Chondrocyte (in vitro differentiated cells): ENCODE results near the gene USH2A. TPM values are rescaled to one million over a fixed set of nuclear protein-coding genes. Genes with fewer than 3 reads are reported as not detected.

ENCODE experiments used
- DNase-seq: peaks from one replicate; pipeline ENCODE4 v3.0.0; 2021; ENCODE audit warnings: mixed read lengths, low spot score
- H3K27ac Mint-ChIP-seq: one replicate; pipeline ENCODE4 v1.8.0; 2021; ENCODE audit warnings: mild to moderate bottlenecking, moderate library complexity, mixed read lengths; ENCODE audit not compliant: unreplicated experiment
- H3K27me3 Mint-ChIP-seq: 2 replicates; pipeline ENCODE4 v1.8.0; 2021; ENCODE audit warnings: low read depth, mixed read lengths
- H3K36me3 Mint-ChIP-seq: 2 replicates; pipeline ENCODE4 v1.8.0; 2021; ENCODE audit warnings: low read depth, mixed read lengths
- H3K4me1 Mint-ChIP-seq: 2 replicates; pipeline ENCODE4 v1.8.0; 2021; ENCODE audit warnings: low read depth, mild to moderate bottlenecking, mixed read lengths
- H3K4me3 Mint-ChIP-seq: one replicate; pipeline ENCODE4 v1.8.0; 2021; ENCODE audit warnings: mild to moderate bottlenecking, moderate library complexity, mixed read lengths; ENCODE audit not compliant: unreplicated experiment
- H3K9me3 Mint-ChIP-seq: 2 replicates; pipeline ENCODE4 v1.8.0; 2021; ENCODE audit warnings: low read depth, mixed read lengths
- CTCF ChIP-seq: fragments of 200-600 bp; sonication (generic); IDR thresholded peaks from 2 replicates; pipeline ENCODE4 v1.5.0; 2021; ENCODE audit warnings: antibody characterized with exemption, mild to moderate bottlenecking, moderate library complexity
- total RNA-seq: library from RNA; stranded (reverse); gene quantifications from 3 replicates; pipeline ENCODE4 v1.2.1, GENCODE V29; 2021

Gene USH2A
- total RNA-seq, 1 donor from 2014 or later = not detected

DNA sequence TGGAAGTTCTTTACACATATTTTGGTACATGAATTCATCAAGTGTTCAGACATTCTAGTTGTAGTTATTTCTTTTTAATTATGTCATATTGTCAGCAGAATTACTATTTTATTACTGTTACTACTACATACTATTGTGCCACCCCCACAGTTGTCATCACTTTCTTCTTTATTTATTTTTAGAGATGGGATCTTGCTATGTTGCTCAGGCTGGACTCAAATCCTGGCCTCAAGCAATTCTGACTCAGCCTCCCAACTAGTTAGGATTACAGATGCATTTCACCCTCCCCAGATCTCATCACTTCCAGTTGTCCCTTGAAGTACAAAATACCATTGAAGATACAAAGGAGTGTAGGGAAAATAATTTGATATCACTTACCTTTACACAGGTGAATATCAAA is 598.2 kb downstream of the USH2A start:
- H3K36me3 Mint-ChIP-seq = no peaks in the 10 kb centered on the region
- H3K27me3 Mint-ChIP-seq = peaks cover 7% of the 10 kb centered on the region
- no peak overlapping the region for H3K4me3 Mint-ChIP-seq
- no peak for DNase-seq
- H3K4me1 Mint-ChIP-seq = no peaks in the 10 kb centered on the region
- H3K27ac Mint-ChIP-seq = no peak overlapping the region
- peaks cover 11% of the 10 kb centered on the region for H3K9me3 Mint-ChIP-seq
- TF ChIP-seq CTCF = no peak

- H3K27ac Mint-ChIP-seq = no peak overlapping the region
- no peak for DNase-seq
- H3K9me3 Mint-ChIP-seq = peaks cover 11% of the 10 kb centered on the region
- no peaks in the 10 kb centered on the region for H3K36me3 Mint-ChIP-seq
- H3K4me1 Mint-ChIP-seq = no peaks in the 10 kb centered on the region
- TF ChIP-seq CTCF = peak; percentile 58
- peaks cover 7% of the 10 kb centered on the region for H3K27me3 Mint-ChIP-seq
- no peak overlapping the region for H3K4me3 Mint-ChIP-seq
Observed at GRCh38 chr1:215824245-215824644, 599.0 kb downstream of the USH2A start.

GRCh38 chr1:215819114-215819513 is 604.1 kb downstream of the USH2A start:
- Mint-ChIP-seq H3K36me3 (no peaks in the 10 kb centered on the region), H3K9me3 (peaks cover 9% of the 10 kb centered on the region), H3K27ac (no peak overlapping the region), H3K4me1 (no peaks in the 10 kb centered on the region), H3K4me3 (no peak overlapping the region), H3K27me3 (peaks cover 7% of the 10 kb centered on the region)
- TF ChIP-seq CTCF = no peak
- DNase-seq = no peak

- Mint-ChIP-seq H3K27me3 (no peaks in the 10 kb centered on the region), H3K4me1 (no peaks in the 10 kb centered on the region), H3K36me3 (no peaks in the 10 kb centered on the region), H3K27ac (no peak overlapping the region), H3K9me3 (peaks cover 30% of the 10 kb centered on the region), H3K4me3 (no peak overlapping the region)
- no peak for TF ChIP-seq CTCF
- no peak for DNase-seq
Observed at GRCh38 chr1:215807911-215808436, 615.3 kb downstream of the USH2A start.

DNA sequence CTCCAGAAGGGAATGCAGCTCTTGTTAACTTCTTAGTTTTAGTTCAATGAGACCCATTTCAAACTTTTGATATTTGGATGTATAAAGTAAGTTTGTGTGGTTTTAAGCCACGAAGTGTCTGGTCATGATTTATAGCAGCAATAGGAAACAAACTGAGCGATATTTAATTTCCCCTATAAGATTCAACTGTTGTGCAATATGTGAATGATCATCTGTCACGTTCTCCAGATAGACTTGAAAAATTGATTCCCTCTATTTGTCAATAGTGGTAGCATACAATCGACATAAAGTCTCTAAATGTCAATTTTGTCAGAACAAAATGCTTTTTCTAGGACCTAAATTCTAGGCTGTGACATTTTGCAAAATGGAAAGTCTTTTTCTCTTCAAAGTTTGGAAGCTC is 616.0 kb downstream of the USH2A start:
- no peaks in the 10 kb centered on the region for H3K27me3 Mint-ChIP-seq
- no peak for TF ChIP-seq CTCF
- peaks cover 22% of the 10 kb centered on the region for H3K9me3 Mint-ChIP-seq
- no peak overlapping the region for H3K4me3 Mint-ChIP-seq
- H3K27ac Mint-ChIP-seq = no peak overlapping the region
- no peak for DNase-seq
- H3K36me3 Mint-ChIP-seq = no peaks in the 10 kb centered on the region
- no peaks in the 10 kb centered on the region for H3K4me1 Mint-ChIP-seq
